Measurements from ENCODE around the gene AMBRA1.

DNA sequence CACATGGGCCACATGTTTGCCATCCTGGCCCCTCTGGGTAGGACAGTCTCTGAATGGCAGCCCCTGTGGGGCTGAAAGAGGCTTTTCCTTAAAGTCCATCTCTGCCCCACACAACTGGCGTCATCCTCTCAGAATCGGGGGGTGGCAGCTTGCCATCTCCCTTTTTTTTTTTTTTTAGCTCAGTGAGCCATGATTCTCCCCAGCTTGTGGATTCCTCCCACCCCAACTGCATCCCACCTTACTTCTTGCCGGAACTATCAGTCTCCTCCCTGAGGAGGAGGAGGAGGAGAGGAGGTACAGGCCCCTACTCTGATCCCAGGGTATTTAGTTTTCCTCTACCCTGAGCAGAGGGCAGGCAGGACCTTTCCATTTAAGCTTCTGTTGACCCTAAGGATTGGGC, 243.1 kb downstream of the AMBRA1 start:
- TF ChIP-seq TARDBP (IDR thresholded peaks at IDR 0.05) (no peak), FOXA1 (IDR thresholded peaks at IDR 0.05) (no peak), BHLHE40 (IDR thresholded peaks at IDR 0.05; ENCODE audit: borderline replicate concordance) (no peak), LEF1 (IDR thresholded peaks at IDR 0.05; ENCODE audit: borderline replicate concordance) (no peak), SP1 (IDR thresholded peaks at IDR 0.05) (no peak), NFRKB (IDR thresholded peaks at IDR 0.05) (no peak), ARNT (IDR thresholded peaks at IDR 0.05) (no peak), HDGF (IDR thresholded peaks at IDR 0.05; ENCODE audit: borderline replicate concordance) (no peak), ZNF384 (IDR thresholded peaks at IDR 0.05) (no peak), FOXK2 (IDR thresholded peaks at IDR 0.05) (no peak)
- TF ChIP-seq, protein P1, sequence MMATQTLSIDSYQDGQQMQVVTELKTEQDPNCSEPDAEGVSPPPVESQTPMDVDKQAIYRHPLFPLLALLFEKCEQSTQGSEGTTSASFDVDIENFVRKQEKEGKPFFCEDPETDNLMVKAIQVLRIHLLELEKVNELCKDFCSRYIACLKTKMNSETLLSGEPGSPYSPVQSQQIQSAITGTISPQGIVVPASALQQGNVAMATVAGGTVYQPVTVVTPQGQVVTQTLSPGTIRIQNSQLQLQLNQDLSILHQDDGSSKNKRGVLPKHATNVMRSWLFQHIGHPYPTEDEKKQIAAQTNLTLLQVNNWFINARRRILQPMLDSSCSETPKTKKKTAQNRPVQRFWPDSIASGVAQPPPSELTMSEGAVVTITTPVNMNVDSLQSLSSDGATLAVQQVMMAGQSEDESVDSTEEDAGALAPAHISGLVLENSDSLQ (IDR thresholded peaks at IDR 0.05), result no peak

Measured in HEK293T (cell line).